Measurements from ENCODE around the gene RFX6.
"Not testable (repeated sequence)": the region's sequence is repeated elsewhere in the genome, so short reads cannot be mapped to it uniquely, and the experiment has no call there.

Gene RFX6, protein sequence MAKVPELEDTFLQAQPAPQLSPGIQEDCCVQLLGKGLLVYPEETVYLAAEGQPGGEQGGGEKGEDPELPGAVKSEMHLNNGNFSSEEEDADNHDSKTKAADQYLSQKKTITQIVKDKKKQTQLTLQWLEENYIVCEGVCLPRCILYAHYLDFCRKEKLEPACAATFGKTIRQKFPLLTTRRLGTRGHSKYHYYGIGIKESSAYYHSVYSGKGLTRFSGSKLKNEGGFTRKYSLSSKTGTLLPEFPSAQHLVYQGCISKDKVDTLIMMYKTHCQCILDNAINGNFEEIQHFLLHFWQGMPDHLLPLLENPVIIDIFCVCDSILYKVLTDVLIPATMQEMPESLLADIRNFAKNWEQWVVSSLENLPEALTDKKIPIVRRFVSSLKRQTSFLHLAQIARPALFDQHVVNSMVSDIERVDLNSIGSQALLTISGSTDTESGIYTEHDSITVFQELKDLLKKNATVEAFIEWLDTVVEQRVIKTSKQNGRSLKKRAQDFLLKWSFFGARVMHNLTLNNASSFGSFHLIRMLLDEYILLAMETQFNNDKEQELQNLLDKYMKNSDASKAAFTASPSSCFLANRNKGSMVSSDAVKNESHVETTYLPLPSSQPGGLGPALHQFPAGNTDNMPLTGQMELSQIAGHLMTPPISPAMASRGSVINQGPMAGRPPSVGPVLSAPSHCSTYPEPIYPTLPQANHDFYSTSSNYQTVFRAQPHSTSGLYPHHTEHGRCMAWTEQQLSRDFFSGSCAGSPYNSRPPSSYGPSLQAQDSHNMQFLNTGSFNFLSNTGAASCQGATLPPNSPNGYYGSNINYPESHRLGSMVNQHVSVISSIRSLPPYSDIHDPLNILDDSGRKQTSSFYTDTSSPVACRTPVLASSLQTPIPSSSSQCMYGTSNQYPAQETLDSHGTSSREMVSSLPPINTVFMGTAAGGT

GRCh38 chr6:116876635-116877611 lies at the start of gene RFX6:
TSS of gene RFX6 (plus strand) at chr6:116877242. CDS start at chr6:116877276, 34 bp downstream.
- TF ChIP-seq, protein P1, sequence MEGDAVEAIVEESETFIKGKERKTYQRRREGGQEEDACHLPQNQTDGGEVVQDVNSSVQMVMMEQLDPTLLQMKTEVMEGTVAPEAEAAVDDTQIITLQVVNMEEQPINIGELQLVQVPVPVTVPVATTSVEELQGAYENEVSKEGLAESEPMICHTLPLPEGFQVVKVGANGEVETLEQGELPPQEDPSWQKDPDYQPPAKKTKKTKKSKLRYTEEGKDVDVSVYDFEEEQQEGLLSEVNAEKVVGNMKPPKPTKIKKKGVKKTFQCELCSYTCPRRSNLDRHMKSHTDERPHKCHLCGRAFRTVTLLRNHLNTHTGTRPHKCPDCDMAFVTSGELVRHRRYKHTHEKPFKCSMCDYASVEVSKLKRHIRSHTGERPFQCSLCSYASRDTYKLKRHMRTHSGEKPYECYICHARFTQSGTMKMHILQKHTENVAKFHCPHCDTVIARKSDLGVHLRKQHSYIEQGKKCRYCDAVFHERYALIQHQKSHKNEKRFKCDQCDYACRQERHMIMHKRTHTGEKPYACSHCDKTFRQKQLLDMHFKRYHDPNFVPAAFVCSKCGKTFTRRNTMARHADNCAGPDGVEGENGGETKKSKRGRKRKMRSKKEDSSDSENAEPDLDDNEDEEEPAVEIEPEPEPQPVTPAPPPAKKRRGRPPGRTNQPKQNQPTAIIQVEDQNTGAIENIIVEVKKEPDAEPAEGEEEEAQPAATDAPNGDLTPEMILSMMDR (conservative IDR thresholded peaks at IDR 0.05) = no peak
- H3K27ac ChIP-seq = no peak within 1 kb of the TSS; the same call in 1 of the 2 replicates

DNA sequence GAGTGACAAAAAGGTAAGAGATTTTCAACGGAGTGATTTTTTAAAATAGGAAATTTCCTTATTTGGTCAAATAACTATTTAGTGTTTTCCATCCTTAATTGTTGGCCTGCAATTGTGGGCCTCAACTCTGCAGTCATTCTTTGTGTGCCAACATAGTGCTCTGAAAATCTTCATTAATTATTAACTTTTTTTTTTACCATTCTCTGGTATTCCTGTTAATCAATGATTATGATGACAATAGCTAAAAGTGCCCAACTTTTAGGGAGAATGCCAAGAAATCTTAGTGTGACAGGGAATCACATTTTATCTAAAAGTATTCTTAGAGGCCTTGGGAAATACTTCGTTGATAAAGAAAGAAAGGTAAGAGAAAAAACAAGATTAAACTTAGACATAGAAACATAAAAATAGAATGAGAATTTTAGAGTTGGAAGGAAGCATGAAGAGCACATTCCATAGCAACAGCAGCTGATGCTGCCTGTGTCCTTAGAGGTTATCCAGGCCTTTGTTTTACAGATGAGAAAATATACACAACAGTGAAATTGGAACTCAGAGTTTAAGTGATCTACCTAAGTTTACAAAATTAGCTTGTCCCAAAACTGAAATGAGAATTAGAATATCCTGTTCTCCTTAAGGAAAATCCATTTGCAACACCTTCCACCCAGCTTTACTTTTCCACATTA lies 49.3 kb upstream of the RFX6 start:
- no peak overlapping the region for H3K27ac ChIP-seq
- TF ChIP-seq, protein P1 (conservative IDR thresholded peaks at IDR 0.05) = no peak

DNA sequence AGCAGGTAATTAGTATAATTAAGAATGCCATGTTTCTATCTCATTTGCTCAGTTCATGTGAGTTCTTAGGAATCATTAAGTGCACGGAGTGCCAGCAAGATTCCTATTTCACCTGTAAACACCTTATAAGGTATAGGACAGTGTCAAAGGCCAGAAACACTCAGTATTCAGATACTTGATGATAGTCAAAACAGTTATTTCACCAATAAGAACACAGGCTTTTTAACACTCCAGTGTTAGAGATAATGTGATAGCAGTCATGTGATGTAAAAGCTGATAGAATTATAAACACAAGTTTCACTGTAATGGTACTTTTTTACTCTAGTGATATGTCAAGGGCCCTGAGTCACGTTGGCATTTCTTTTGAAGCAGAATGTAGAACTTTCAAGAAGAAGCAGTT lies 48.1 kb upstream of the RFX6 start, which contains the start of gene GPRC6A:
Gene GPRC6A, minus strand, starts transcription at position 101 of the 400 bp plus-strand sequence. Its CDS starts 70 bp downstream, at position 31.
- H3K27ac ChIP-seq = no peak within 1 kb of the TSS
- TF ChIP-seq, protein P1 (conservative IDR thresholded peaks at IDR 0.05) = no peak

DNA sequence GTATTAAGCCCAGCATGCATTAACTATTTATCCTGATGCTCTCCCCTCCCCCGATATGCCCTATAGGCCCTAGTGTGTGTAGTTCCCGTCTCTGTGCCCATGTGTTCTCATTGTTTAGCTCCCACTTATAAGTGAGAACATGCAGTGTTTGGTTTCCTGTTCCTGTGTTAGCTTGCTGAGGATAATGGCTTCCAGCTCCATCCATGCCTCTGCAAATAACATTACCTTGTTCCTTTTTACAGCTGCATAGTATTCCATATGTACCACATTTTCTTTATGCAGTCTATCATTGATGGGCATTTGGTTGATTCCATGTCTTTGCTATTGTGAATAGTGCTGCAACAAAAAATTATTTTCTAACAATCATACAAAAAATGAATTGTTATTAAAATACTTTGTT lies 42.5 kb upstream of the RFX6 start:
- H3K27ac ChIP-seq = not testable (repeated sequence)

DNA sequence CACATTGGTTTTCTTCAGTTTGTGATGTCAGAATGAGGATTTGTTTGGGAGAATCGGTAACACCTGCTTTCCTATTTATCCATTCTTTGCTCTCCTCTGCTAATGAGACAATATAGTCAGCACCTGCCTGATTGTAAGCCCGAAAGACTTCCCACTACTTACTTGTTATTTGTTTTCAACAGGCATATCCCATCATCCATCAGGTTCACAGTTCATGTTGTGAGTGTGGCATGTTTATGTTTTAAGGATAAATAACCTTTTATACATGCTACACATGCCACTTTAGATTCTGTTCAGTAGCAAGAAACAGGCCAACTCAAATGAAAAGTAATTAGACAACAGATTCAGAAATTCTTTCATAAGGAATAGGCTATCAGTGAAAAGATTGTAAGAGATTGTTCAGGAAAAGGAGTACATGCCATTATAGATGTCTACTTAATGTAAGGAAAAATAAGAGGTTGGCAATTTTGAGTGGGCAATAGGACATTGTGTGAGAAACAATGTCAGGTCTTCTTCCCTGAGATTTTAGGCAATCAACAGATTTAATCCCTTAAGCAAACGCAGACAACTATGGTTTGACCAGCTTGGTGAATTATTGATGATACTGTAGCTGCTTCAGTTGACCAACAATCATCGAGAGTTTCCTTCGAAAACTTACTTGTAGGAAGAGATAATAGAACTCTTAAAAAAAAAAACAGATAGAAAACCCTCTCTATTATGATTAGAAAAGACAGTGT lies 40.3 kb upstream of the RFX6 start:
- TF ChIP-seq, protein P1 (conservative IDR thresholded peaks at IDR 0.05) = no peak
- no peak overlapping the region for H3K27ac ChIP-seq

DNA sequence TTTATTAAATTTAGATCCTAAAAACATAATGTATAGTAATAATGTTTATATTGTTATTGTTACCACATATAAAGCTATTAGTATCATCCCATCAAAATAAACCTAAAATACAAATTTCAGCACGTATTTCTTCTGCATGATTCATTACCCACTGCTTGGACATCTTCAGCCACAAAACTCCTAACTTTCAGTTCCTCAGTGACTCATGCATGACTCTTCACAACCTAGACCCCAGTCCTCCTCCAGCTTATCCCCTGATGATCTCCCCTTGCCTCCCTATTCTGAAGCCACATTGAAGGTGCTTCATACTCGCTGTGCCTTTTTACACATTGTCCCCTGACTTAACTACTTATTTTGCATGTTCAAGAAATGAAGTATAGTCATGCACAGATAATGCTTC lies 37.0 kb upstream of the RFX6 start:
- TF ChIP-seq, protein P1 (conservative IDR thresholded peaks at IDR 0.05) = no peak
- no peak overlapping the region for H3K27ac ChIP-seq
